A549 (cell line): ENCODE results near the gene PRPS2. TPM values are rescaled to one million over a fixed set of nuclear protein-coding genes. Genes with fewer than 3 reads are reported as not detected.

Experiments
- ATAC-seq, 2 experiments: fragments of 200-7000 bp in 1 of 2; fragments of >200 bp in 1 of 2; cut with Nextera tagmentation in 1 of 2; cut with Tn5 transposase in 1 of 2; 3 replicates each; pipeline versions ENCODE4 v1.8.0 to v1.9.1; 2018 to 2020; ENCODE audit warnings: mild to moderate bottlenecking in 1 of 2, moderate library complexity in 1 of 2
- CTCF ChIA-PET: fragments of 300-600 bp; sonication (Branson Sonifier 250); formaldehyde crosslinking; extraction: SDS; loops from one replicate; lab custom pipeline; 2021; ENCODE audit warnings: antibody characterized with exemption, inconsistent platforms; lab: Yijun Ruan, JAX
- POLR2A ChIA-PET: fragments of 350-600 bp; formaldehyde crosslinking; extraction: SDS; loops from one replicate; lab custom pipeline; 2021; ENCODE audit warnings: antibody characterized with exemption, inconsistent platforms; lab: Yijun Ruan, JAX
- DNase-seq, 2 experiments: peaks; one replicate each; pipeline versions ENCODE4 v3.0.0 to v3.0.0-alpha.2; 2011 to 2016; ENCODE audit warnings: low read depth in 1 of 2, low spot score in 1 of 2
- FAIRE-seq: peaks from 2 replicates; lab custom pipeline; 2011; peaks lifted over from hg19 to GRCh38; lab: Jason Lieb, UNC
- H3K27ac ChIP-seq, 2 experiments: fragments of >200 bp; sonication (Bioruptor Twin); formaldehyde crosslinking; 3 replicates each; pipeline ENCODE4 v1.5.1; 2016 to 2017
- H3K4me1 ChIP-seq: fragments of >200 bp; sonication (Bioruptor Twin); formaldehyde crosslinking; 3 replicates; pipeline ENCODE4 v1.6.1; 2016
- H3K4me2 ChIP-seq: fragments of >200 bp; sonication (Bioruptor Twin); formaldehyde crosslinking; 3 replicates; pipeline ENCODE4 v1.6.1; 2016
- H3K4me3 ChIP-seq: fragments of >200 bp; sonication (Bioruptor Twin); formaldehyde crosslinking; 3 replicates; pipeline ENCODE4 v1.5.1; 2016
- H3K9me3 ChIP-seq: fragments of >200 bp; sonication (Bioruptor Twin); formaldehyde crosslinking; 3 replicates; pipeline ENCODE4 v1.6.1; 2016
- ATOH8 ChIP-seq: fragments of 250-450 bp; sonication (Bioruptor Pico); IDR thresholded peaks from 2 replicates; pipeline ENCODE4 v1.5.0; 2020; ENCODE audit warnings: low read depth, mild to moderate bottlenecking, moderate library complexity
- BHLHE40 ChIP-seq: IDR thresholded peaks from 2 replicates; pipeline ENCODE4 v1.6.1; 2012; ENCODE audit warnings: low read depth, low read length, inconsistent platforms
- CBX2 ChIP-seq: fragments of 200-600 bp; sonication (generic); IDR thresholded peaks from 2 replicates; pipeline ENCODE4 v1.6.1; 2016; ENCODE audit warnings: low read depth, mild to moderate bottlenecking, borderline replicate concordance
- CBX8 ChIP-seq: fragments of 200-600 bp; sonication (generic); IDR thresholded peaks from 2 replicates; pipeline ENCODE4 v1.6.1; 2016
- CEBPB ChIP-seq, 2 experiments: fragments of >200 bp in 1 of 2; sonication (Bioruptor Twin) in 1 of 2; formaldehyde crosslinking in 1 of 2; IDR thresholded peaks; 2 replicates each; pipeline ENCODE4 v1.6.1; 2012 to 2016
- CHD2 ChIP-seq: fragments of 150-350 bp; IDR thresholded peaks from 2 replicates; pipeline ENCODE4 v1.6.1; 2014; ENCODE audit warnings: low read length; ENCODE audit not compliant: partially characterized antibody
- CHD4 ChIP-seq: fragments of 200-600 bp; sonication (generic); IDR thresholded peaks from 2 replicates; pipeline ENCODE4 v1.6.1; 2016; ENCODE audit warnings: antibody characterized with exemption, mild to moderate bottlenecking, borderline replicate concordance
- E2F6 ChIP-seq: IDR thresholded peaks from 2 replicates; pipeline ENCODE4 v1.6.1; 2012; ENCODE audit warnings: low read depth, borderline replicate concordance
- EHMT2 ChIP-seq: fragments of 200-600 bp; sonication (generic); IDR thresholded peaks from 2 replicates; pipeline ENCODE4 v1.6.1; 2016; ENCODE audit warnings: antibody characterized with exemption, low read depth, mild to moderate bottlenecking, moderate library complexity
- EP300 ChIP-seq, 2 experiments: fragments of >200 bp; sonication (Bioruptor Twin); formaldehyde crosslinking; IDR thresholded peaks; 2 replicates in 1 of 2; 3 replicates in 1 of 2; pipeline ENCODE4 v1.6.1; 2016 to 2017
- FOSB ChIP-seq: fragments of 250-450 bp; sonication (Bioruptor Pico); IDR thresholded peaks from 2 replicates; pipeline ENCODE4 v1.5.0; 2020; ENCODE audit warnings: mild to moderate bottlenecking, moderate library complexity
- HOXB13 ChIP-seq: fragments of 250-450 bp; sonication (Bioruptor Pico); IDR thresholded peaks from 2 replicates; pipeline ENCODE4 v1.5.0; 2020; ENCODE audit warnings: low read depth, mild to moderate bottlenecking, moderate library complexity
- HOXB5 ChIP-seq: fragments of 250-450 bp; sonication (Bioruptor Pico); IDR thresholded peaks from 2 replicates; pipeline ENCODE4 v1.5.0; 2020; ENCODE audit warnings: mild to moderate bottlenecking, moderate library complexity
- JUN ChIP-seq, 2 experiments: fragments of >200 bp; sonication (Bioruptor Twin); formaldehyde crosslinking; IDR thresholded peaks; 2 replicates in 1 of 2; 3 replicates in 1 of 2; pipeline ENCODE4 v1.6.1; 2016 to 2017
- KDM5A ChIP-seq: fragments of 200-600 bp; sonication (generic); IDR thresholded peaks from 2 replicates; pipeline ENCODE4 v1.6.1; 2016; ENCODE audit warnings: antibody characterized with exemption, mild to moderate bottlenecking
- NPAS2 ChIP-seq: fragments of 250-450 bp; sonication (Bioruptor Pico); IDR thresholded peaks from 2 replicates; pipeline ENCODE4 v1.8.0; 2022; ENCODE audit warnings: mild to moderate bottlenecking, moderate library complexity, borderline replicate concordance
- NR3C1 ChIP-seq: fragments of >200 bp; sonication (Bioruptor Twin); formaldehyde crosslinking; IDR thresholded peaks from 3 replicates; pipeline ENCODE4 v1.6.1; 2017
- RAD21 ChIP-seq, 2 experiments: fragments of >200 bp in 1 of 2; sonication (Bioruptor Twin) in 1 of 2; formaldehyde crosslinking in 1 of 2; IDR thresholded peaks in 1 of 2; conservative IDR thresholded peaks in 1 of 2; 2 replicates in 1 of 2; 3 replicates in 1 of 2; pipeline ENCODE4 v1.6.1; 2012 to 2018; ENCODE audit warnings: inconsistent platforms in 1 of 2
- RARB ChIP-seq: fragments of 250-450 bp; sonication (Bioruptor Pico); IDR thresholded peaks from 2 replicates; pipeline ENCODE4 v1.8.0; 2021; ENCODE audit warnings: mild to moderate bottlenecking, moderate library complexity
- RCOR1 ChIP-seq: fragments of 150-350 bp; IDR thresholded peaks from 2 replicates; pipeline ENCODE4 v1.6.1; 2014; ENCODE audit warnings: antibody characterized with exemption, low read length, low read depth
- RFX5 ChIP-seq: fragments of 450-650 bp; IDR thresholded peaks from 2 replicates; pipeline ENCODE4 v1.7.1; 2014; ENCODE audit warnings: antibody characterized with exemption, mild to moderate bottlenecking, moderate library complexity
- RNF2 ChIP-seq: fragments of 200-600 bp; sonication (generic); IDR thresholded peaks from 2 replicates; pipeline ENCODE4 v1.6.1; 2016; ENCODE audit warnings: low read depth, mild to moderate bottlenecking, antibody characterized with exemption, moderate library complexity, borderline replicate concordance
- SREBF2 ChIP-seq: fragments of 450-650 bp; IDR thresholded peaks from 2 replicates; pipeline ENCODE4 v1.6.1; 2014; ENCODE audit warnings: mild to moderate bottlenecking, moderate library complexity
- ZSCAN20 ChIP-seq: fragments of 250-450 bp; sonication (Bioruptor Pico); IDR thresholded peaks from 2 replicates; pipeline ENCODE4 v1.8.0; 2022; ENCODE audit warnings: mild to moderate bottlenecking, moderate library complexity
- WGBS: methylation state at CpG from one replicate; pipeline ENCODE4 v1.1.6; 2017; ENCODE audit errors: missing lambda C conversion rate; 5-methylcytosine and 5-hydroxymethylcytosine counted together
- polyA plus RNA-seq, 4 experiments: library from polyadenylated mRNA; depleted of rRNA in 3 of 4; stranded (reverse); fragments of >200 nt; fragmentation: RNase III in 1 of 4; extraction: RNeasy Plus Mini Kit Qiagen cat#74134 plus additional on column Dnase treatment in 1 of 4; gene quantifications; 2 replicates in 3 of 4; 3 replicates in 1 of 4; pipeline ENCODE4 v1.2.3, GENCODE V29; 2011 to 2017
- TF ChIP-seq, protein P1 (sequence below): IDR thresholded peaks from 2 replicates; pipeline ENCODE4 v1.6.1; 2012
- TF ChIP-seq, protein P2 (sequence below): fragments of >200 bp; sonication (Bioruptor Twin); formaldehyde crosslinking; IDR thresholded peaks from 3 replicates; pipeline ENCODE4 v1.5.1; 2016
- TF ChIP-seq, protein P3 (sequence below): fragments of 450-650 bp; IDR thresholded peaks from 2 replicates; pipeline ENCODE4 v1.6.1; 2014; ENCODE audit warnings: antibody characterized with exemption

PRPS2 gene
- polyA plus RNA-seq, 2 of the 4 experiments (the other 2 are of a cell fraction) = 40.3 to 51.8 TPM

- ChIA-PET CTCF (interaction anchor here (0.9 to 1.0 kb wide), 2 partner anchors 9 to 33 kb away, joined by 3 to 4 read pairs; no protein-coding TSS in a partner anchor), POLR2A (no interaction called here)
- ATAC-seq = no peak
- no peak for FAIRE-seq
- Histone ChIP-seq H3K27ac (no peak overlapping the region), H3K4me1 (no peaks in the 10 kb centered on the region), H3K4me3 (no peak overlapping the region), H3K9me3 (no peaks in the 10 kb centered on the region), H3K4me2 (no peak overlapping the region)
- no peak for DNase-seq
- TF ChIP-seq, protein P1, sequence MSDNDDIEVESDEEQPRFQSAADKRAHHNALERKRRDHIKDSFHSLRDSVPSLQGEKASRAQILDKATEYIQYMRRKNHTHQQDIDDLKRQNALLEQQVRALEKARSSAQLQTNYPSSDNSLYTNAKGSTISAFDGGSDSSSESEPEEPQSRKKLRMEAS = no peak
- no peak for TF ChIP-seq CBX2
- no peak for TF ChIP-seq RFX5
- TF ChIP-seq HOXB13 (CRISPR knock-in tag) = no peak
- no peak for TF ChIP-seq NPAS2 (CRISPR knock-in tag)
- TF ChIP-seq ZSCAN20 (CRISPR knock-in tag) = no peak
- no peak for TF ChIP-seq CHD4
- TF ChIP-seq KDM5A = no peak
- no peak for TF ChIP-seq RAD21 (conservative IDR thresholded peaks at IDR 0.05 in 1 of 2, IDR thresholded peaks at IDR 0.05 in 1 of 2)
- TF ChIP-seq, protein P2, sequence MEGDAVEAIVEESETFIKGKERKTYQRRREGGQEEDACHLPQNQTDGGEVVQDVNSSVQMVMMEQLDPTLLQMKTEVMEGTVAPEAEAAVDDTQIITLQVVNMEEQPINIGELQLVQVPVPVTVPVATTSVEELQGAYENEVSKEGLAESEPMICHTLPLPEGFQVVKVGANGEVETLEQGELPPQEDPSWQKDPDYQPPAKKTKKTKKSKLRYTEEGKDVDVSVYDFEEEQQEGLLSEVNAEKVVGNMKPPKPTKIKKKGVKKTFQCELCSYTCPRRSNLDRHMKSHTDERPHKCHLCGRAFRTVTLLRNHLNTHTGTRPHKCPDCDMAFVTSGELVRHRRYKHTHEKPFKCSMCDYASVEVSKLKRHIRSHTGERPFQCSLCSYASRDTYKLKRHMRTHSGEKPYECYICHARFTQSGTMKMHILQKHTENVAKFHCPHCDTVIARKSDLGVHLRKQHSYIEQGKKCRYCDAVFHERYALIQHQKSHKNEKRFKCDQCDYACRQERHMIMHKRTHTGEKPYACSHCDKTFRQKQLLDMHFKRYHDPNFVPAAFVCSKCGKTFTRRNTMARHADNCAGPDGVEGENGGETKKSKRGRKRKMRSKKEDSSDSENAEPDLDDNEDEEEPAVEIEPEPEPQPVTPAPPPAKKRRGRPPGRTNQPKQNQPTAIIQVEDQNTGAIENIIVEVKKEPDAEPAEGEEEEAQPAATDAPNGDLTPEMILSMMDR = no peak
- TF ChIP-seq, protein P3, sequence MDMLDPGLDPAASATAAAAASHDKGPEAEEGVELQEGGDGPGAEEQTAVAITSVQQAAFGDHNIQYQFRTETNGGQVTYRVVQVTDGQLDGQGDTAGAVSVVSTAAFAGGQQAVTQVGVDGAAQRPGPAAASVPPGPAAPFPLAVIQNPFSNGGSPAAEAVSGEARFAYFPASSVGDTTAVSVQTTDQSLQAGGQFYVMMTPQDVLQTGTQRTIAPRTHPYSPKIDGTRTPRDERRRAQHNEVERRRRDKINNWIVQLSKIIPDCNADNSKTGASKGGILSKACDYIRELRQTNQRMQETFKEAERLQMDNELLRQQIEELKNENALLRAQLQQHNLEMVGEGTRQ = no peak
- no peak for TF ChIP-seq HOXB5 (CRISPR knock-in tag)
- no peak for TF ChIP-seq CEBPB (IDR thresholded peaks at IDR 0.05)
- WGBS = 91% methylated on average over 6 of the region's 6 CpGs
Observed at GRCh38 chrX:12805333-12805732, 14.1 kb downstream of the PRPS2 start.

DNA sequence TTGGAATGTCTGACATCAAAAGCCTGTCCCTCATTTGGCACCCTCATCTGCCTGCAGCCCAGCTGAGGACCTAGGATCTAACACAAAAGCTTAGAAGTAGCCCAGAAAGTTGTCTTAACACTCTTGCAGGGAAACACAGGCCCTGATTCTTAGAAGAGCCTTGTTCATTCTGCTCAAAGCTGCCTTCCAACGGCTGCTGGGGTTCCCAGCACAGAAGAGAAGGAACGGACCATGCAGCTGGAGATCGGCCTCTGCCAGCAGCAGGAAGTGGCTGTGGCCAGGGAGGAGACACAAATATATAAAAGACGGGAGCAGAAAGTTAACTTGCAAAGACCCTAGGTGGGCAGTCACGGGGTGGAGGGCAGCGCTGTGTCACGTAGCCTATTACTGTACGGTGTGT lies 20.4 kb downstream of the PRPS2 start:
- TF ChIP-seq JUN (IDR thresholded peaks at IDR 0.05) (no peak), RNF2 (no peak), RCOR1 (no peak), BHLHE40 (no peak), EHMT2 (no peak), CHD4 (no peak), HOXB5 (CRISPR knock-in tag) (no peak)
- TF ChIP-seq, protein P3 = no peak
- H3K4me1 ChIP-seq = no peaks in the 10 kb centered on the region
- H3K27ac ChIP-seq = no peak overlapping the region
- no peak for ATAC-seq
- no peak for FAIRE-seq
- POLR2A ChIA-PET = no interaction called here
- no peak for DNase-seq
- no peaks in the 10 kb centered on the region for H3K9me3 ChIP-seq
- no peak overlapping the region for H3K4me2 ChIP-seq
- CTCF ChIA-PET = interaction anchor here (0.7 to 1.4 kb wide), 2 partner anchors 8 to 677 kb away, joined by 3 read pairs; no protein-coding TSS in a partner anchor
- H3K4me3 ChIP-seq = no peak overlapping the region
- 94% methylated on average over 8 of the region's 8 CpGs for WGBS

GRCh38 chrX:12814420-12814819 lies 23.2 kb downstream of the PRPS2 start:
- ATAC-seq (peak; percentile 71 to 82; a peak in 4 of 6 replicates), DNase-seq (peak; percentile 30 to 59), FAIRE-seq (peak; percentile 99)
- no peaks in the 10 kb centered on the region for H3K9me3 ChIP-seq
- 20% methylated on average over 4 of the region's 4 CpGs for WGBS
- H3K4me3 ChIP-seq = no peak overlapping the region
- H3K27ac ChIP-seq = no peak overlapping the region
- ChIA-PET CTCF (interaction anchor here (0.7 to 3.7 kb wide), 25 partner anchors 8 to 1215 kb away, joined by 3 to 27 read pairs (median 4); partner anchors contain the start of genes GEMIN8 and PRPS2), POLR2A (interaction anchor here (1.4 kb wide), 1 partner anchor 161 kb away, joined by 7 read pairs; no protein-coding TSS in a partner anchor)
- H3K4me1 ChIP-seq = no peaks in the 10 kb centered on the region
- no peak overlapping the region for H3K4me2 ChIP-seq
- TF ChIP-seq, protein P2 = peak; percentile 76
- TF ChIP-seq SREBF2 (no peak), CBX8 (no peak), RARB (CRISPR knock-in tag) (no peak), RFX5 (no peak), ATOH8 (CRISPR knock-in tag) (no peak), NR3C1 (no peak), E2F6 (no peak), EP300 (IDR thresholded peaks at IDR 0.05) (no peak), CHD2 (no peak), FOSB (CRISPR knock-in tag) (no peak)
